OCI-LY3 (cell line): ENCODE results near the gene DDX50.

ENCODE experiments used
- H2AFZ ChIP-seq: fragments of 200-600, 300-600 bp; shearing (Covaris generic); 2 replicates; pipeline ENCODE4 v1.6.0; 2014; ENCODE audit warnings: antibody characterized with exemption, low read depth, low read length
- H3K27ac ChIP-seq: fragments of 200-600, 300-600 bp; sonication (generic); 2 replicates; pipeline ENCODE4 v1.5.1; 2014; ENCODE audit warnings: mild to moderate bottlenecking, low read length, moderate library complexity, mixed read lengths
- H3K27me3 ChIP-seq: fragments of 200-600, 300-600 bp; sonication (generic); 2 replicates; pipeline ENCODE4 v1.6.1; 2014; ENCODE audit warnings: low read depth, low read length, mixed read lengths
- H3K36me3 ChIP-seq: fragments of 200-600, 300-600 bp; sonication (generic); replicated peaks from 2 replicates; pipeline ENCODE3; 2014; ENCODE audit warnings: low read depth, low read length, mixed read lengths
- H3K4me1 ChIP-seq: fragments of 300-600, 200-600 bp; sonication (generic); 2 replicates; pipeline ENCODE4 v1.6.1; 2014; ENCODE audit warnings: low read length, mixed read lengths
- H3K4me2 ChIP-seq: fragments of 200-600, 300-600 bp; sonication (generic); 2 replicates; pipeline ENCODE4 v1.6.1; 2014; ENCODE audit warnings: low read length, mixed read lengths
- H3K4me3 ChIP-seq: fragments of 300-600, 200-600 bp; sonication (generic); 2 replicates; pipeline ENCODE4 v1.5.1; 2014; ENCODE audit warnings: antibody characterized with exemption, mild to moderate bottlenecking, low read length, moderate library complexity
- H3K79me2 ChIP-seq: fragments of 300-600, 200-600 bp; shearing (Covaris generic); 2 replicates; pipeline ENCODE4 v1.6.1; 2014; ENCODE audit warnings: mild to moderate bottlenecking, low read length, mixed read lengths
- H3K9ac ChIP-seq: fragments of 300-600, 200-600 bp; shearing (Covaris generic); 2 replicates; pipeline ENCODE4 v1.6.0; 2014; ENCODE audit warnings: mild to moderate bottlenecking, low read length, moderate library complexity
- H3K9me3 ChIP-seq: fragments of 200-600, 300-600 bp; shearing (Covaris generic); 2 replicates; pipeline ENCODE4 v1.6.1; 2014; ENCODE audit warnings: low read length, mixed read lengths; ENCODE audit not compliant: insufficient read depth
- H4K20me1 ChIP-seq: fragments of 200-600, 300-600 bp; sonication (generic); 2 replicates; pipeline ENCODE4 v1.6.1; 2016; ENCODE audit warnings: low read length, mixed read lengths; ENCODE audit not compliant: insufficient read depth
- EZH2phosphoT487 ChIP-seq: fragments of 200-600 bp; shearing (Covaris generic); IDR thresholded peaks from 2 replicates; pipeline ENCODE4 v1.6.1; 2018; ENCODE audit warnings: antibody characterized with exemption, mixed run types, low read depth
- TF ChIP-seq, protein P1 (sequence below): fragments of 200-600, 300-600 bp; sonication (generic); IDR thresholded peaks from 2 replicates; pipeline ENCODE4 v1.5.1; 2014; ENCODE audit warnings: antibody characterized with exemption, low read length, low read depth

Gene DDX50, protein sequence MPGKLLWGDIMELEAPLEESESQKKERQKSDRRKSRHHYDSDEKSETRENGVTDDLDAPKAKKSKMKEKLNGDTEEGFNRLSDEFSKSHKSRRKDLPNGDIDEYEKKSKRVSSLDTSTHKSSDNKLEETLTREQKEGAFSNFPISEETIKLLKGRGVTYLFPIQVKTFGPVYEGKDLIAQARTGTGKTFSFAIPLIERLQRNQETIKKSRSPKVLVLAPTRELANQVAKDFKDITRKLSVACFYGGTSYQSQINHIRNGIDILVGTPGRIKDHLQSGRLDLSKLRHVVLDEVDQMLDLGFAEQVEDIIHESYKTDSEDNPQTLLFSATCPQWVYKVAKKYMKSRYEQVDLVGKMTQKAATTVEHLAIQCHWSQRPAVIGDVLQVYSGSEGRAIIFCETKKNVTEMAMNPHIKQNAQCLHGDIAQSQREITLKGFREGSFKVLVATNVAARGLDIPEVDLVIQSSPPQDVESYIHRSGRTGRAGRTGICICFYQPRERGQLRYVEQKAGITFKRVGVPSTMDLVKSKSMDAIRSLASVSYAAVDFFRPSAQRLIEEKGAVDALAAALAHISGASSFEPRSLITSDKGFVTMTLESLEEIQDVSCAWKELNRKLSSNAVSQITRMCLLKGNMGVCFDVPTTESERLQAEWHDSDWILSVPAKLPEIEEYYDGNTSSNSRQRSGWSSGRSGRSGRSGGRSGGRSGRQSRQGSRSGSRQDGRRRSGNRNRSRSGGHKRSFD

DNA sequence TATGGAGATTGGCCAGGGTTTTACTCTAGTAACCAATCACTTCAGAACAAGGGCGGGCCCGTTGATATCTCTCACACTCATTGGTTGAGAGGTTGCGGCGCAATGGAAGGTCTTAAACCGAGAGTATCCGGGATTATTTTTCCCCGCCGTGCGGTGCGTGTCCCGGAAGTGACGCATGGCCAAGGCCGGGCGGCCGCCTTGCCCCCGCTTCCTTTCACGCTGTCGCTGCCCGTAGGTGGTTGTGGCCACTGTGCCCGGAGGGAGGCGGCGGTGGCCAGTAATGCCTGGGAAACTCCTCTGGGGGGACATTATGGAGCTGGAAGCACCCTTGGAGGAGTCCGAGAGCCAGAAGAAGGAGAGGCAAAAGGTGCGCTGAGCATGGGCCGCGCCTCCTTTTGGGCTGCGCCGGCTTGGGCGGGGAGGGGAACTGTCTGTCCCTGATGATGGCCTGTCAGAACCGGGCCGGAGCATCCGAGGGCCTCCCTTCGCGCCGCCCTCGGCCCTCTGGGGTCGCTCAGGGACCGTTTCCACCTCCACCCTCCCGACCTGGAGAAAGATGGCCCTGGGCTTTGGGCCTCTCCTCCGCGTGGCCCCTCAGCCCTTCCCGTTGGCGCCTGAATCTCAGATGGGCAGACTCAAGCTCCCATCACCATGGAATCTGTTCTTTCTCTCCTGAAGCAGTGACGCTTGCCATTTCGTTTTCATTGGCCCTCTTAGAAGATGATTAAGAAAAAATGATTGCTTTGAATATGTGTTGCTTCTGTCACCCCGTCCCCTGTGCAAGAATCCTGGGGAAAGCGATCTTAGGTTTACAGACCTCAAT, at the start of gene DDX50:
Gene DDX50, plus strand, starts transcription at position 211 of the 823 bp plus-strand sequence. Its CDS starts 70 bp downstream, at position 281.
- Histone ChIP-seq H3K27ac (peak within 1 kb of the TSS; percentile 75), H2AFZ (peak within 1 kb of the TSS; percentile 67), H3K79me2 (peaks cover 47% of the 10 kb centered on the region), H3K4me2 (peak within 1 kb of the TSS; percentile 95), H3K9ac (peak within 1 kb of the TSS; percentile 83), H3K36me3 (no peaks in the 10 kb centered on the region), H3K9me3 (no peaks in the 10 kb centered on the region), H4K20me1 (no peaks in the 10 kb centered on the region), H3K27me3 (no peaks in the 10 kb centered on the region), H3K4me3 (peak within 1 kb of the TSS; percentile 100), H3K4me1 (peaks cover 13% of the 10 kb centered on the region)
- TF ChIP-seq EZH2phosphoT487, result no peak
- TF ChIP-seq, protein P1, sequence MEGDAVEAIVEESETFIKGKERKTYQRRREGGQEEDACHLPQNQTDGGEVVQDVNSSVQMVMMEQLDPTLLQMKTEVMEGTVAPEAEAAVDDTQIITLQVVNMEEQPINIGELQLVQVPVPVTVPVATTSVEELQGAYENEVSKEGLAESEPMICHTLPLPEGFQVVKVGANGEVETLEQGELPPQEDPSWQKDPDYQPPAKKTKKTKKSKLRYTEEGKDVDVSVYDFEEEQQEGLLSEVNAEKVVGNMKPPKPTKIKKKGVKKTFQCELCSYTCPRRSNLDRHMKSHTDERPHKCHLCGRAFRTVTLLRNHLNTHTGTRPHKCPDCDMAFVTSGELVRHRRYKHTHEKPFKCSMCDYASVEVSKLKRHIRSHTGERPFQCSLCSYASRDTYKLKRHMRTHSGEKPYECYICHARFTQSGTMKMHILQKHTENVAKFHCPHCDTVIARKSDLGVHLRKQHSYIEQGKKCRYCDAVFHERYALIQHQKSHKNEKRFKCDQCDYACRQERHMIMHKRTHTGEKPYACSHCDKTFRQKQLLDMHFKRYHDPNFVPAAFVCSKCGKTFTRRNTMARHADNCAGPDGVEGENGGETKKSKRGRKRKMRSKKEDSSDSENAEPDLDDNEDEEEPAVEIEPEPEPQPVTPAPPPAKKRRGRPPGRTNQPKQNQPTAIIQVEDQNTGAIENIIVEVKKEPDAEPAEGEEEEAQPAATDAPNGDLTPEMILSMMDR, result no peak

- Histone ChIP-seq H3K36me3 (no peaks in the 10 kb centered on the region), H4K20me1 (no peaks in the 10 kb centered on the region), H3K9ac (no peak overlapping the region), H3K9me3 (no peaks in the 10 kb centered on the region), H3K27me3 (no peaks in the 10 kb centered on the region), H3K4me1 (no peaks in the 10 kb centered on the region), H3K79me2 (no peaks in the 10 kb centered on the region), H3K27ac (no peak overlapping the region), H2AFZ (no peak overlapping the region), H3K4me2 (no peak overlapping the region), H3K4me3 (no peak overlapping the region)
- TF ChIP-seq EZH2phosphoT487, result no peak
- TF ChIP-seq, protein P1, result no peak
These were observed 44.8 kb upstream of the DDX50 start for GRCh38 chr10:68856352-68856751.

- H2AFZ ChIP-seq, result no peak overlapping the region
- no peak overlapping the region for H3K27ac ChIP-seq
- H3K4me1 ChIP-seq, result no peaks in the 10 kb centered on the region
- no peak overlapping the region for H3K4me3 ChIP-seq
- no peaks in the 10 kb centered on the region for H3K36me3 ChIP-seq
- no peaks in the 10 kb centered on the region for H4K20me1 ChIP-seq
- no peak overlapping the region for H3K9ac ChIP-seq
- H3K27me3 ChIP-seq, result no peaks in the 10 kb centered on the region
- H3K79me2 ChIP-seq, result no peaks in the 10 kb centered on the region
- no peak overlapping the region for H3K4me2 ChIP-seq
- TF ChIP-seq, protein P1, result no peak
- no peaks in the 10 kb centered on the region for H3K9me3 ChIP-seq
These were observed 44.1 kb upstream of the DDX50 start for GRCh38 chr10:68857005-68857404.
